ENCODE measurements around the gene VAV1. TPM values are rescaled to one million over a fixed set of nuclear protein-coding genes. Genes with fewer than 3 reads are reported as not detected.

Gene VAV1
- total and polyA plus RNA-seq, 2 experiments from 2014 or later: not detected

DNA sequence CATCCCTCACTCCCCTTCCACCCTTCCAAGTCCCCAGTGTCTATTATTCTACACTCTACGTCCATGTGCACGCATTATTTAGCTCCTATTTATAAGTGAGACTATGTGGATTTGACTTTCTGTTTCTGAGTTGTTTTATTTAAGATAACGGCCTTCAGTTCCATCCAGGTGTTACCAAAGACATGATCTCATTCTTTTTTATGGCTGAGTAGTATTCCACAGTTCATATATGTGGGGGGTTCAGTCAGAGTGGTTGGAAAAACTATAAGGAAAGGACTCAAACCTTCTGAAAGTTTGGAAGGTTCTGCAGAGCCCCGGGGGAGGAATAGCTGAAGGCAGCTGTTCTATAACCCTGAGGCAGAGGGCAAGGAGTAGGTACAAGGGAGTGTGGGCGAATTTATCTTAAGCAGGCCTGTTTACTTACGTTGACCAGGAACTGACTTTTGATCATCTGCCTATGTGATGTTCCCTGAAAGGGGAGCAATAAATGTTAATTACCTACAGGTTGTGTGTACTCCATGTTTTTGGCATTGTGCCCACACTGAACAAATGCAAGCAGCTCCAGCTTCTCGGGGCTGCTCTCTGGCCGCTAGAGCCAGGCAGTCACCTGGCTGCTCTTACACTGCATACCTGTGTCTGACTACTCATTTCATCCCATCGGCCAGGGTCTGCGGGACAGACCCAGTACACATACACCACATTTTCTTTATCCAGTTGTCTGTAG, 101.4 kb downstream of the VAV1 start:
- DNase-seq: no peak
- Histone ChIP-seq H3F3A (ENCODE audit: insufficient read depth) (no peaks in the 10 kb centered on the region), H3K9me2 (ENCODE audit: insufficient read depth) (no peaks in the 10 kb centered on the region), H3K9me3 (ENCODE audit: low read depth) (no peaks in the 10 kb centered on the region), H3K27ac (no peak overlapping the region), H3K79me2 (ENCODE audit: insufficient read depth) (no peaks in the 10 kb centered on the region), H4K20me1 (ENCODE audit: insufficient read depth) (no peaks in the 10 kb centered on the region), H2AFZ (no peak overlapping the region), H3K36me3 (ENCODE audit: low read depth) (no peaks in the 10 kb centered on the region), H3K4me3 (no peak overlapping the region), H3K4me1 (ENCODE audit: insufficient read depth) (no peaks in the 10 kb centered on the region), H3K4me2 (ENCODE audit: unreplicated experiment) (no peak overlapping the region), H3K9ac (no peak overlapping the region), H3K27me3 (replicated peaks; ENCODE audit: insufficient read depth) (no peaks in the 10 kb centered on the region)
- in situ Hi-C loops (cut with MboI): no loop called here
- TF ChIP-seq EZH2phosphoT487 (IDR thresholded peaks at IDR 0.05; ENCODE audit: insufficient read depth, low read depth): no peak
- TF ChIP-seq EZH2 (IDR thresholded peaks at IDR 0.05; ENCODE audit: insufficient read depth, poor library complexity, severe bottlenecking): no peak
- 48 to 51% methylated on average over 10 of the region's 10 CpGs for WGBS, 2 experiments (ENCODE audit: low coverage in 1 of 2, low lambda C conversion rate in 2 of 2, missing lambda C conversion rate in 2 of 2)

DNA sequence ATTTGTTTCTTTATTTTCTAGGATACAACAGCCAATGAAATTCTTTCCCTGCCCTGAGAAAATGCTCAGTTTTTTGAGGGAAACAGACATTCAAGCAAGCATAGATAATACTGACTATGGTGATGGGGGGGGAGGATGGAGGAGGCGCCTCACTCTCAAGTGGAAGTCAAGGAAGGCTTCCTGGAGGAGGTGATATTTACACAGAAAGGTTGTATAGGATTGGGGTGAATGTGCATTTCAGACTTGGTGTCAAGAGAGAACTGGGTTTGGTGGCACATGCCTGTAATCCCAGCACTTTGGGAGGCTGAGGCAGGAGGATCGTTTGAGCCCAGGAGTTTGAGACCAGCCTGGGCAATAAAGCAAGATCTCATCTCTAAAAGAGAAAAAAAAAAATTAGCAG, 102.7 kb downstream of the VAV1 start:
- Histone ChIP-seq H3K36me3 (ENCODE audit: low read depth) (no peaks in the 10 kb centered on the region), H3K4me2 (ENCODE audit: unreplicated experiment) (no peak overlapping the region), H3F3A (ENCODE audit: insufficient read depth) (no peaks in the 10 kb centered on the region), H3K27me3 (replicated peaks; ENCODE audit: insufficient read depth) (no peaks in the 10 kb centered on the region), H3K4me3 (no peak overlapping the region), H4K20me1 (ENCODE audit: insufficient read depth) (no peaks in the 10 kb centered on the region), H3K4me1 (ENCODE audit: insufficient read depth) (no peaks in the 10 kb centered on the region), H3K79me2 (ENCODE audit: insufficient read depth) (no peaks in the 10 kb centered on the region), H3K9ac (no peak overlapping the region), H3K27ac (no peak overlapping the region), H2AFZ (no peak overlapping the region), H3K9me3 (ENCODE audit: low read depth) (no peaks in the 10 kb centered on the region), H3K9me2 (ENCODE audit: insufficient read depth) (no peaks in the 10 kb centered on the region)
- no peak for TF ChIP-seq EZH2phosphoT487 (IDR thresholded peaks at IDR 0.05; ENCODE audit: insufficient read depth, low read depth)
- TF ChIP-seq EZH2 (IDR thresholded peaks at IDR 0.05; ENCODE audit: insufficient read depth, poor library complexity, severe bottlenecking): no peak
- in situ Hi-C loops (cut with MboI): no loop called here
- WGBS, 2 experiments (ENCODE audit: low coverage in 1 of 2, low lambda C conversion rate in 2 of 2, missing lambda C conversion rate in 2 of 2): 25 to 32% methylated on average over 2 of the region's 2 CpGs
- DNase-seq: no peak

DNA sequence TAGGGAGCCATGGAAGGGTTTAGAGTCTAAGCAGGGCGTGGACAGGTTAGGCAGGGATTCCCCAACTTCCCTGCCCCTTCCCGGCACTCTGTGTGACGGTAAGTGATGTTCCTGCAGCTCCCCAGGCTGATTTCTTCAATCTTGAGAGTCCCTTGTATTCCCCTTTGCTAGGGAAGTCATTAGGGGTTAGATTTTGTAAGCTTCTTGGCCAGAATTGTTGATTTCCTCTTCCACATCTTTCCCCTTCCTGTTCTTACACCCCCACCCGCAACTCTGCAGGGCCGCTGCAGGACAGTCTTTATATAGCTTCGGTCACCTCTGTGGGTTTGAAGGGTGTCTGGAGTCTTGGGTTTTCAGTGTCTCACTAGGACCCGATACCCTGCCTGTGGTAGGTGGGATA, 104.2 kb downstream of the VAV1 start:
- H3K4me3 ChIP-seq: no peak overlapping the region
- H3K4me2 ChIP-seq (ENCODE audit: unreplicated experiment): no peak overlapping the region
- H3K9me3 ChIP-seq (ENCODE audit: low read depth): no peaks in the 10 kb centered on the region
- no peak overlapping the region for H3K27ac ChIP-seq
- DNase-seq: no peak
- H3K27me3 ChIP-seq (replicated peaks; ENCODE audit: insufficient read depth): no peaks in the 10 kb centered on the region
- no peak overlapping the region for H2AFZ ChIP-seq
- no peaks in the 10 kb centered on the region for H3K79me2 ChIP-seq (ENCODE audit: insufficient read depth)
- H3K4me1 ChIP-seq (ENCODE audit: insufficient read depth): no peaks in the 10 kb centered on the region
- H3K9me2 ChIP-seq (ENCODE audit: insufficient read depth): no peaks in the 10 kb centered on the region
- no peaks in the 10 kb centered on the region for H3F3A ChIP-seq (ENCODE audit: insufficient read depth)
- H3K36me3 ChIP-seq (ENCODE audit: low read depth): no peaks in the 10 kb centered on the region
- TF ChIP-seq EZH2 (IDR thresholded peaks at IDR 0.05; ENCODE audit: insufficient read depth, poor library complexity, severe bottlenecking) (no peak), EZH2phosphoT487 (IDR thresholded peaks at IDR 0.05; ENCODE audit: insufficient read depth, low read depth) (no peak)
- H4K20me1 ChIP-seq (ENCODE audit: insufficient read depth): no peaks in the 10 kb centered on the region
- WGBS, 2 experiments (ENCODE audit: low coverage in 1 of 2, low lambda C conversion rate in 2 of 2, missing lambda C conversion rate in 2 of 2): 44 to 55% methylated on average over 7 of the region's 7 CpGs
- in situ Hi-C loops (cut with MboI): no loop called here
- H3K9ac ChIP-seq: no peak overlapping the region

DNA sequence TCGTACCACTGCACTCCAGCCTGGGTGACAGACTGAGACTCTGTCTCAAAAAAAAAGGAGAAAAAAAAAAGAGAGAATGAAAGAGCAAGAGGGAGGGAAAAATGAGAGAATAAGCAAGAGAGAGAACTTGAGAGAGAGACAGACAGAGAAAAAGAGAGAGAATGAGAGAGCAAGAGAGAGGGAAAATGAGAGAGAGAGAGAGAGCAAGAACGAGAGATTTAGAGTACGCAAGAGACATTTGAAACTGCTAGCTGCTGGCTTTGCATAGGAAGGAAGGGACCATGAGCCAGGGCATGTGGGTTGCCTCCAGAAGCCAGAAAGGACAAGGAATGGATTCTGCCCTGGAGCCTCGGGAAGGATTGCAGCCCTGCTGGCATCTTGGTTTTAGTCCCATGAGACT, 105.3 kb downstream of the VAV1 start:
- TF ChIP-seq EZH2 (IDR thresholded peaks at IDR 0.05; ENCODE audit: insufficient read depth, poor library complexity, severe bottlenecking) (no peak), EZH2phosphoT487 (IDR thresholded peaks at IDR 0.05; ENCODE audit: insufficient read depth, low read depth) (no peak)
- no peak overlapping the region for H3K4me3 ChIP-seq
- H3F3A ChIP-seq (ENCODE audit: insufficient read depth): no peaks in the 10 kb centered on the region
- no peak for DNase-seq
- no peaks in the 10 kb centered on the region for H3K27me3 ChIP-seq (replicated peaks; ENCODE audit: insufficient read depth)
- no peaks in the 10 kb centered on the region for H3K4me1 ChIP-seq (ENCODE audit: insufficient read depth)
- no peaks in the 10 kb centered on the region for H3K36me3 ChIP-seq (ENCODE audit: low read depth)
- H4K20me1 ChIP-seq (ENCODE audit: insufficient read depth): no peaks in the 10 kb centered on the region
- H3K4me2 ChIP-seq (ENCODE audit: unreplicated experiment): no peak overlapping the region
- H3K9me3 ChIP-seq (ENCODE audit: low read depth): no peaks in the 10 kb centered on the region
- no peak overlapping the region for H3K9ac ChIP-seq
- H3K27ac ChIP-seq: no peak overlapping the region
- no peak overlapping the region for H2AFZ ChIP-seq
- in situ Hi-C loops (cut with MboI): no loop called here
- H3K9me2 ChIP-seq (ENCODE audit: insufficient read depth): no peaks in the 10 kb centered on the region
- H3K79me2 ChIP-seq (ENCODE audit: insufficient read depth): no peaks in the 10 kb centered on the region
- WGBS, 2 experiments (ENCODE audit: low coverage in 1 of 2, low lambda C conversion rate in 2 of 2, missing lambda C conversion rate in 2 of 2): 35 to 40% methylated on average over 4 of the region's 4 CpGs
